Nephron (organoid): ENCODE data around the gene ARHGAP22.

Experiments used
- H3K27ac Mint-ChIP-seq, 3 experiments: 2 replicates each; pipeline ENCODE4 v1.8.0; 2020; ENCODE audit warnings: mixed read lengths in 3 of 3, mild to moderate bottlenecking in 2 of 3, moderate library complexity in 1 of 3
- H3K27me3 Mint-ChIP-seq: 2 replicates; pipeline ENCODE4 v1.8.0; 2021; ENCODE audit warnings: low read depth, mild to moderate bottlenecking, moderate library complexity, mixed read lengths
- H3K36me3 Mint-ChIP-seq: 2 replicates; pipeline ENCODE4 v1.8.0; 2020; ENCODE audit warnings: low read depth, mixed read lengths
- H3K4me1 Mint-ChIP-seq: 2 replicates; pipeline ENCODE4 v1.8.0; 2020; ENCODE audit warnings: mixed read lengths
- H3K4me3 Mint-ChIP-seq, 3 experiments: 2 replicates each; pipeline ENCODE4 v1.8.0; 2020; ENCODE audit warnings: mild to moderate bottlenecking in 3 of 3, mixed read lengths in 3 of 3, moderate library complexity in 2 of 3
- H3K9me3 Mint-ChIP-seq: 2 replicates; pipeline ENCODE4 v1.8.0; 2020; ENCODE audit warnings: mixed read lengths
- TF ChIP-seq, protein P1 (sequence below), 3 experiments: fragments of 200-600 bp; sonication (generic); IDR thresholded peaks; one replicate each; pipeline ENCODE4 v1.5.0; 2021; ENCODE audit warnings: antibody characterized with exemption in 3 of 3; ENCODE audit not compliant: unreplicated experiment in 3 of 3

The ARHGAP22 gene

DNA sequence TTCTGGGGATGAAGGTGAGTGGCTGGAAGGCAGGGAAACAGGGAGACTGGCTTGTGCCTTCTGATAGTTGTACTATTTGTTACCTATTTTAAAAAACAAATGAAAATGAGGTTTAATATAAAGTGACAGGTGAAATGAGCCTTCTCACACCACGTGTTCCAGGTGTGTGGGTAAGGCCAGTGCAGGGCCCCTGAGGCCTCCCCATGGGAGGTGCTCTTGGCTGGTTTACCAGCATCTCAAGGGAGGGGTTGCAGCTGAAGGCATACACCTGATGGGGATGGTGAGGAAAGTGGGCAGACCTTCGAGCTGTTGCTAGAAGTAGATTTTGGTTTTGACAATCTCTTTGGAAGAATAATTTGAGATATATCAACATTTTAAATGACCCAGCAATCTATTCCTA is 103.6 kb downstream of the ARHGAP22 start:
- H3K9me3 Mint-ChIP-seq, result no peaks in the 10 kb centered on the region
- H3K36me3 Mint-ChIP-seq, result no peaks in the 10 kb centered on the region
- H3K27ac Mint-ChIP-seq, result peak overlapping the region in 2 of 3 experiments; percentile 66 to 75
- H3K4me1 Mint-ChIP-seq, result peaks cover 23% of the 10 kb centered on the region
- TF ChIP-seq, protein P1, sequence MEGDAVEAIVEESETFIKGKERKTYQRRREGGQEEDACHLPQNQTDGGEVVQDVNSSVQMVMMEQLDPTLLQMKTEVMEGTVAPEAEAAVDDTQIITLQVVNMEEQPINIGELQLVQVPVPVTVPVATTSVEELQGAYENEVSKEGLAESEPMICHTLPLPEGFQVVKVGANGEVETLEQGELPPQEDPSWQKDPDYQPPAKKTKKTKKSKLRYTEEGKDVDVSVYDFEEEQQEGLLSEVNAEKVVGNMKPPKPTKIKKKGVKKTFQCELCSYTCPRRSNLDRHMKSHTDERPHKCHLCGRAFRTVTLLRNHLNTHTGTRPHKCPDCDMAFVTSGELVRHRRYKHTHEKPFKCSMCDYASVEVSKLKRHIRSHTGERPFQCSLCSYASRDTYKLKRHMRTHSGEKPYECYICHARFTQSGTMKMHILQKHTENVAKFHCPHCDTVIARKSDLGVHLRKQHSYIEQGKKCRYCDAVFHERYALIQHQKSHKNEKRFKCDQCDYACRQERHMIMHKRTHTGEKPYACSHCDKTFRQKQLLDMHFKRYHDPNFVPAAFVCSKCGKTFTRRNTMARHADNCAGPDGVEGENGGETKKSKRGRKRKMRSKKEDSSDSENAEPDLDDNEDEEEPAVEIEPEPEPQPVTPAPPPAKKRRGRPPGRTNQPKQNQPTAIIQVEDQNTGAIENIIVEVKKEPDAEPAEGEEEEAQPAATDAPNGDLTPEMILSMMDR (IDR thresholded peaks at IDR 0.05; ENCODE audit: unreplicated experiment in 3 of 3), result no peak
- no peak overlapping the region for H3K4me3 Mint-ChIP-seq
- peaks cover 8% of the 10 kb centered on the region for H3K27me3 Mint-ChIP-seq

DNA sequence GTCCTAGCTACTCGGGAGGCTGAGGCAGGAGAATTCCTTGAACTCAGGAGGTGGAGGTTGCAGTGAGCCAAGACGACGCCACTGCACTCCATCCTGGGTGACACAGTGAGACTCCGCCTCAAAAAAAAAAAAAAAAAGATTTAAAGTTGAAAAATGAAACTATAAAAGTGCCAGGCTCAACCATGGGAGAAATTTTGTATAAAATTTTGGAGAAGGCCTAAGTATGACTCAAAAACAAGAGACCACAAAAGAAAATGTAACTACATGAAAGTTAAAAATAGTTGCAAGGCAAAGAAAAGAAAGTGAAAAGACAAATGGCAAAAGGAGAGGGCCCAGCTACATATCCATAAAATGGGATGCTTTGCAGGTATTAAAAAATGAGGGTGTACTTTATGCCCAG is 104.1 kb downstream of the ARHGAP22 start:
- Mint-ChIP-seq H3K4me3 (no peak overlapping the region), H3K36me3 (no peaks in the 10 kb centered on the region), H3K27ac (no peak overlapping the region), H3K27me3 (peaks cover 8% of the 10 kb centered on the region), H3K9me3 (no peaks in the 10 kb centered on the region), H3K4me1 (peaks cover 23% of the 10 kb centered on the region)
- TF ChIP-seq, protein P1 (IDR thresholded peaks at IDR 0.05; ENCODE audit: unreplicated experiment in 3 of 3), result no peak

DNA sequence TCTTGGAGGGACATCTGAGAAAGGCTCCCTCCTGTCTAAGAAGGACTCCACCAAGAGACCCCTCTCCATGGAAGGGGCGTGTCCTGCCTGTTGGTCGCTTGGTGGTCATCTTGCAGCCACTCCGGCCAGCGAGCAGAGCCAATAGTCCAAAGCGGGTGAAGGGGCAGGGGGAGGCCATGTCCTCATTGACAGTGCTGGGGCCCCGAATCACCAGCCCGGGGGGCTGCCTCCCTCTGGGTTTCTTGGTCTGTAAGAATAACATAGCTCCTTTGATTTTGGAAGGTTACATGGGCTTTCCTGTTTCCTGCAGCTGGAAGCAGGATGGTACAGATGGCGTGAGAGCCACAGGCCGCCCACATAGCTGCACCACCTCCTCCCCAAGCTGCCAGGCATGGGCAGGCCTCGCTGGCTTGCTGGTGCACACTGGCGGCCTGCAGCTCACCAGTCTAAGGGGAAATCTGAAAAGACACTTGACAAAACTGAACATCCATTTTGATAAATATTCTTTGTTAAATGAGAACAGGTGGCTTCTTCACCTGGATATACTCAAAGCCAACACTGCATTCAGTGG is 105.8 kb downstream of the ARHGAP22 start:
- Mint-ChIP-seq H3K9me3 (no peaks in the 10 kb centered on the region), H3K27ac (no peak overlapping the region), H3K4me3 (no peak overlapping the region), H3K36me3 (no peaks in the 10 kb centered on the region), H3K27me3 (peaks cover 11% of the 10 kb centered on the region), H3K4me1 (peaks cover 23% of the 10 kb centered on the region)
- TF ChIP-seq, protein P1 (IDR thresholded peaks at IDR 0.05; ENCODE audit: unreplicated experiment in 3 of 3), result no peak

DNA sequence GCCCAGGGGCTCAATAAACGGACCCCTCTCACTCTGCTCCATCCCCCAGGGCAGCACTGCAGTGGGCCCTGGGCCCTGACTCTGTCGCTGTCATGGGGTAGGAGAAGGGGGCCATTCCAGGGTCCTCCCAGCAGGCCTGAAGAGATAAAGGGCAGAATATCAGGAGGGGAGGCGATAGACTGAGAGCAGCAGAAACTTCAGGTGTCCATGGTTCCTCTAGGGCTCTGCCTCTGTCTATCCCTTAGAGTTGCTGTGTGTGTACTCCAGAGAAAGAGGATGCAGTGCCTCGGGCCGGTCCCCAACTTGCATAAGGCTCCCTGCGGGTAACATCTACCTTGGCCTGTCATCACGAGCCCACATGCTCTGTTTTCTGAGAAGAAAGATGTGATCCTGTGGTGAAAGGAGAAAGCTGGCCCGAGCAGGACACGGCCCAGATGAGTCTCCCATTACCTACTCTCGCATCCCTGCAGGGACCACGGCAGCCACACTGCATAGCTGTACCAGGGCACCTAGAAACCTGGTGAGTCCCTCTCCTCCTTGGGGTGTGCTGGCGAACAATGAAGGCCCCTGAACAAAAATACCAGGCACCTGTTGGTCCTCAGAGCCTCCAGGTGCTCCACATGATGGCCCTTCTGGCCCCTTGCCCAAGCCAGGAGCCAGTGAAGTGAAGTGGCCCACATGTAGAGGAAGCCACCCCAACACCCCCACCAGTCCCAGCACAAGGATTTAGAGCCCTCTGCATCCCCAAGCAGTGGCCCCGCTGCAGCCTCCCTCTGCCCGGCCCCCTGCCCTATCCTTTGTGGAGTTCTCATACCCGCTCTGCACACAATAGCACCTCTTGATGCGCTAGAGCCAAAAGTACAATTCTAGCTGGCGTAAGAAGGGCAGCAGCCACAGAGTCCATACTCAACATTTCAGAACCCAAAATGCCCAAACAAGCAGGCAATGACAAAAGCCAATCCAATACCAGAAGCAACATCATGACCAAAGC is 106.8 kb downstream of the ARHGAP22 start:
- Mint-ChIP-seq H3K27ac (peak overlapping the region in 2 of 3 experiments; percentile 78 to 81), H3K27me3 (peaks cover 4% of the 10 kb centered on the region), H3K4me1 (peaks cover 21% of the 10 kb centered on the region), H3K36me3 (no peaks in the 10 kb centered on the region), H3K4me3 (no peak overlapping the region), H3K9me3 (no peaks in the 10 kb centered on the region)
- TF ChIP-seq, protein P1 (IDR thresholded peaks at IDR 0.05; ENCODE audit: unreplicated experiment in 3 of 3), result no peak

DNA sequence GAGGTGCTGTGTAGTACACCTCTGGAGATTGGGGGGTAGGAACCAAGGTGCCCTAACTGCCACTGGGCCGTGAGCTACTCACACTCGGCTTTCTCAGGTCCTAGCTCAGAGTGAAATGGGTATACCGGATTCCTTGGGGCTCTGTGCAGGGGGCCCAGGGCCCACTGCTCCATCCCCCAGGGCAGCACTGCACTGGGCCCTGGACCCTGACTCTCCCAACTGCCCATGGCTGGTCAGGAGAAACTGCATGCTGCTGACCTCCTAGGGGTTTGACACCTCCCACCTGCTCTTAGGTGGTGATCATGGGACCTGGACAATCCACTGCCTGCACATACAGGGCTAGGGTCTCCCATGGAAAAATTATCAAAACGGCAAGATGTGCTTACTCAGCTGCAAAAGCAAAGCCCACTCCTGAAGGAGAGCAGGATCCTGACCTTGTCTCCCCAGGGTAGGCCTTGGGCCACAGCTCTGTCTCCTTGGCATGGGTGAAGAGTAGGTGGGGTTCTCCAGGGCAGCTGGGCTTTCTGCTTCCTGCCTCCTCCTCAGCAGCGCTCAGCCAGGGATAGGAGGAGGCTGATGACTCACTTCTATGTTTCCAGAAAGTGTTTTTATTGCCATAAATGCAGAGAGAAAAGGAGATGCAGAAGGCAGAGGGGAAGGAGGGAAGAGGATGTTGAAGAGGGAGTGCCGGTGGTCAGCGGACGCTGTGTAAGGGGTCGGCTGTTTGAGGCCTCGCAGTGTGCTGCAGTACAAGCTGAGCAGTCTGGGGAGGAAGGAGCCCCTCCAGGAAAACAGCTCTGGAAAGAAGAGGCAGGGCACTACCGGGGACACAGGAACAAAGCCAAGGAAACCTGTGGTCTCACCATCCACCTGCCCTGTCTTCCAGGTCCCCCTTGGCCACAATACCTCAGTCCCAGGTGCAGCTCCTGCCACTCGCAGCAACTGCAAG is 107.8 kb downstream of the ARHGAP22 start:
- H3K36me3 Mint-ChIP-seq, result no peaks in the 10 kb centered on the region
- peaks cover 12% of the 10 kb centered on the region for H3K4me1 Mint-ChIP-seq
- H3K27ac Mint-ChIP-seq, result peak overlapping the region; percentile 16 to 81 (median 78)
- H3K4me3 Mint-ChIP-seq, result no peak overlapping the region
- TF ChIP-seq, protein P1 (IDR thresholded peaks at IDR 0.05; ENCODE audit: unreplicated experiment in 3 of 3), result no peak
- H3K27me3 Mint-ChIP-seq, result peaks cover 4% of the 10 kb centered on the region
- H3K9me3 Mint-ChIP-seq, result no peaks in the 10 kb centered on the region
